Endodermal cell (in vitro differentiated cells): ENCODE measurements around the gene RHOG. TPM values are rescaled to one million over a fixed set of nuclear protein-coding genes. Genes with fewer than 3 reads are reported as not detected.

Source experiments
- DNase-seq: peaks from one replicate; pipeline ENCODE4 v3.0.0-alpha.2; 2017
- H3K27ac ChIP-seq: 2 replicates; pipeline ENCODE4 v1.5.1; 2013; ENCODE audit warnings: mild to moderate bottlenecking, low read depth, low read length, moderate library complexity
- H3K27me3 ChIP-seq: 2 replicates; pipeline ENCODE4 v1.6.1; 2013; ENCODE audit warnings: mild to moderate bottlenecking, low read length, moderate library complexity; ENCODE audit not compliant: insufficient read depth, control insufficient read depth, poor library complexity, severe bottlenecking
- H3K36me3 ChIP-seq: 2 replicates; pipeline ENCODE4 v1.7.0; 2013; ENCODE audit warnings: mild to moderate bottlenecking, low read length, moderate library complexity; ENCODE audit not compliant: control insufficient read depth, insufficient read depth
- H3K4me1 ChIP-seq: one replicate; pipeline ENCODE4 v1.7.0; 2013; ENCODE audit warnings: low read length; ENCODE audit not compliant: control insufficient read depth, insufficient read depth
- H3K4me3 ChIP-seq: 2 replicates; pipeline ENCODE4 v1.5.1; 2013; ENCODE audit warnings: mild to moderate bottlenecking, low read length, moderate library complexity
- H3K9ac ChIP-seq: 2 replicates; pipeline ENCODE4 v1.6.1; 2013; ENCODE audit warnings: mild to moderate bottlenecking, low read length, moderate library complexity; ENCODE audit not compliant: poor library complexity, severe bottlenecking; ENCODE audit errors: extremely low read depth
- H3K9me3 ChIP-seq: 2 replicates; pipeline ENCODE4 v1.6.1; 2013; ENCODE audit warnings: mild to moderate bottlenecking, low read length, moderate library complexity; ENCODE audit not compliant: control insufficient read depth
- H3K27ac Mint-ChIP-seq: 2 replicates; pipeline ENCODE4 v1.8.0; 2020; ENCODE audit warnings: mixed read lengths
- H3K27me3 Mint-ChIP-seq: 2 replicates; pipeline ENCODE4 v1.8.0; 2021; ENCODE audit warnings: mild to moderate bottlenecking, mixed read lengths; ENCODE audit not compliant: insufficient read depth
- H3K36me3 Mint-ChIP-seq: 2 replicates; pipeline ENCODE4 v1.8.0; 2020; ENCODE audit warnings: low read depth, mixed read lengths
- H3K4me1 Mint-ChIP-seq: 2 replicates; pipeline ENCODE4 v1.8.0; 2020; ENCODE audit warnings: mixed read lengths
- H3K4me3 Mint-ChIP-seq: 2 replicates; pipeline ENCODE4 v1.8.0; 2020; ENCODE audit warnings: mild to moderate bottlenecking, moderate library complexity, mixed read lengths
- H3K9me3 Mint-ChIP-seq: 2 replicates; pipeline ENCODE4 v1.8.0; 2020; ENCODE audit warnings: mild to moderate bottlenecking, mixed read lengths
- WGBS, 2 experiments: methylation state at CpG; one replicate each; pipeline versions ENCODE4 v1.1.5 to v1.1.7; 2013; ENCODE audit warnings: missing lambda C conversion rate in 2 of 2, mixed read lengths in 1 of 2; ENCODE audit not compliant: insufficient coverage in 1 of 2, insufficient read length in 1 of 2; 5-methylcytosine and 5-hydroxymethylcytosine counted together
- total RNA-seq, 2 donors: library from RNA; stranded (reverse); fragmentation: NEBNext Ultra II Directional in 1 of 2; extraction: Animal tissue kit (Norgen Biotek cat#: 25700) in 1 of 2; gene quantifications; 2 replicates in 1 of 2; 3 replicates in 1 of 2; pipeline ENCODE4 v1.2.1, GENCODE V29; 2021
- TF ChIP-seq, protein P1 (sequence below): fragments of 200-600 bp; sonication (generic); conservative IDR thresholded peaks from 2 replicates; pipeline ENCODE4 v1.5.0; 2021; ENCODE audit warnings: antibody characterized with exemption, mild to moderate bottlenecking

RHOG gene
- total RNA-seq, 2 donors from 2014 or later = 25.5 to 27.6 TPM

DNA sequence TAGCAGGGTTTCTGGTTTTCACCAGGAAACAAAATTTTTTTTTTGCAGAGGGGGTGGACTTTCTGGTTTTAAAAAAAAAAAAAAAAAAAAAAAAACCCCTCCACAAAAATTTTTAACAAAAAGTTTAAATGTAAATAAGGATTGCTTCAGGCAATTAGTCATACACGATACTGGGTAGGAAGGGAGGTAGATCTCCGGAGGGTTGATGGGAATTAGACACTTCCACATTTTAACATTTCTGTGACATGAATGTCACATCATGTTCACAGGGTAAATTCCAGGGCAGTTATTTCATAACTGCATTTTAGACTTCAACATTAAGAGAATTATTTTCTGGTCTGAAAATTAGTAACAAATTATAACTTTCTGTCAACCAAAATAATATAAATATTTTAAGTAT is 59.3 kb downstream of the RHOG start:
- Histone ChIP-seq H3K36me3 (peaks cover 60% of the 10 kb centered on the region), H3K9ac (no peak overlapping the region), H3K27ac (no peak overlapping the region), H3K4me3 (no peak overlapping the region), H3K27me3 (no peaks in the 10 kb centered on the region), H3K9me3 (no peaks in the 10 kb centered on the region), H3K4me1 (no peaks in the 10 kb centered on the region)
- no peak for DNase-seq
- no peaks in the 10 kb centered on the region for H3K4me1 Mint-ChIP-seq
- TF ChIP-seq, protein P1, sequence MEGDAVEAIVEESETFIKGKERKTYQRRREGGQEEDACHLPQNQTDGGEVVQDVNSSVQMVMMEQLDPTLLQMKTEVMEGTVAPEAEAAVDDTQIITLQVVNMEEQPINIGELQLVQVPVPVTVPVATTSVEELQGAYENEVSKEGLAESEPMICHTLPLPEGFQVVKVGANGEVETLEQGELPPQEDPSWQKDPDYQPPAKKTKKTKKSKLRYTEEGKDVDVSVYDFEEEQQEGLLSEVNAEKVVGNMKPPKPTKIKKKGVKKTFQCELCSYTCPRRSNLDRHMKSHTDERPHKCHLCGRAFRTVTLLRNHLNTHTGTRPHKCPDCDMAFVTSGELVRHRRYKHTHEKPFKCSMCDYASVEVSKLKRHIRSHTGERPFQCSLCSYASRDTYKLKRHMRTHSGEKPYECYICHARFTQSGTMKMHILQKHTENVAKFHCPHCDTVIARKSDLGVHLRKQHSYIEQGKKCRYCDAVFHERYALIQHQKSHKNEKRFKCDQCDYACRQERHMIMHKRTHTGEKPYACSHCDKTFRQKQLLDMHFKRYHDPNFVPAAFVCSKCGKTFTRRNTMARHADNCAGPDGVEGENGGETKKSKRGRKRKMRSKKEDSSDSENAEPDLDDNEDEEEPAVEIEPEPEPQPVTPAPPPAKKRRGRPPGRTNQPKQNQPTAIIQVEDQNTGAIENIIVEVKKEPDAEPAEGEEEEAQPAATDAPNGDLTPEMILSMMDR = no peak
- no peaks in the 10 kb centered on the region for H3K9me3 Mint-ChIP-seq
- H3K27ac Mint-ChIP-seq = no peak overlapping the region
- H3K4me3 Mint-ChIP-seq = no peak overlapping the region
- H3K36me3 Mint-ChIP-seq = peaks cover 51% of the 10 kb centered on the region
- H3K27me3 Mint-ChIP-seq = no peaks in the 10 kb centered on the region
- WGBS, 2 experiments = 100% methylated on average over 2 of the region's 2 CpGs

Other genes starting within 250 kb of the RHOG start
- 1 to 10 TPM; 6.4 to 7.8 TPM for gene ART5, start 199.0 kb downstream of the RHOG start, total RNA-seq
- gene ART1, start 195.8 kb downstream of the RHOG start, total RNA-seq = not detected
- gene CHRNA10, start 169.6 kb downstream of the RHOG start, total RNA-seq = 1 to 10 TPM; 1.8 TPM
- 10 to 100 TPM; 81.6 to 92.6 TPM for gene NUP98, start 43.4 kb downstream of the RHOG start, total RNA-seq
- 10 to 100 TPM; 38.5 to 52.2 TPM for gene PGAP2, start 32.4 kb downstream of the RHOG start, total RNA-seq
- gene STIM1, start 14.7 kb upstream of the RHOG start, total RNA-seq = 10 to 100 TPM; 20.9 to 27.9 TPM